ENCODE results near the gene POMGNT1. TPM values are rescaled to one million over a fixed set of nuclear protein-coding genes. Genes with fewer than 3 reads are reported as not detected.

The POMGNT1 gene
- total RNA-seq, 1 donor from 2014 or later, result 54.8 TPM

GRCh38 chr1:46159516-46159915 is 38.7 kb downstream of the POMGNT1 start:
- H3K27me3 ChIP-seq (ENCODE audit: control insufficient read depth, insufficient read depth, low read length), result no peaks in the 10 kb centered on the region
- FAIRE-seq (no peak), DNase-seq (ENCODE audit: low read depth) (no peak)
- no peak overlapping the region for H3K4me3 ChIP-seq (ENCODE audit: low read depth, low read length)
- TF ChIP-seq CTCF (IDR thresholded peaks at IDR 0.05; ENCODE audit: insufficient read depth, low read length, severe bottlenecking), result no peak
- H3K36me3 ChIP-seq (ENCODE audit: control insufficient read depth, insufficient read depth, low read length), result no peaks in the 10 kb centered on the region

GRCh38 chr1:46158312-46159281 is 39.6 kb downstream of the POMGNT1 start:
- no peak overlapping the region for H3K4me3 ChIP-seq (ENCODE audit: low read depth, low read length)
- no peak for FAIRE-seq
- H3K36me3 ChIP-seq (ENCODE audit: control insufficient read depth, insufficient read depth, low read length), result no peaks in the 10 kb centered on the region
- no peak for DNase-seq (ENCODE audit: low read depth)
- TF ChIP-seq CTCF (IDR thresholded peaks at IDR 0.05; ENCODE audit: insufficient read depth, low read length, severe bottlenecking), result no peak
- H3K27me3 ChIP-seq (ENCODE audit: control insufficient read depth, insufficient read depth, low read length), result no peaks in the 10 kb centered on the region

GRCh38 chr1:46157916-46158311 is 40.3 kb downstream of the POMGNT1 start:
- FAIRE-seq, result peak; percentile 28
- H3K4me3 ChIP-seq (ENCODE audit: low read depth, low read length), result no peak overlapping the region
- no peaks in the 10 kb centered on the region for H3K36me3 ChIP-seq (ENCODE audit: control insufficient read depth, insufficient read depth, low read length)
- no peak for TF ChIP-seq CTCF (IDR thresholded peaks at IDR 0.05; ENCODE audit: insufficient read depth, low read length, severe bottlenecking)
- H3K27me3 ChIP-seq (ENCODE audit: control insufficient read depth, insufficient read depth, low read length), result no peaks in the 10 kb centered on the region
- no peak for DNase-seq (ENCODE audit: low read depth)

GRCh38 chr1:46153732-46154131 is 44.5 kb downstream of the POMGNT1 start:
- H3K36me3 ChIP-seq (ENCODE audit: control insufficient read depth, insufficient read depth, low read length), result no peaks in the 10 kb centered on the region
- no peak overlapping the region for H3K4me3 ChIP-seq (ENCODE audit: low read depth, low read length)
- no peak for TF ChIP-seq CTCF (IDR thresholded peaks at IDR 0.05; ENCODE audit: insufficient read depth, low read length, severe bottlenecking)
- no peak for DNase-seq (ENCODE audit: low read depth)
- no peaks in the 10 kb centered on the region for H3K27me3 ChIP-seq (ENCODE audit: control insufficient read depth, insufficient read depth, low read length)
- FAIRE-seq, result no peak

GRCh38 chr1:46153228-46153627 is 45.0 kb downstream of the POMGNT1 start:
- DNase-seq (ENCODE audit: low read depth), result no peak
- no peak overlapping the region for H3K4me3 ChIP-seq (ENCODE audit: low read depth, low read length)
- H3K36me3 ChIP-seq (ENCODE audit: control insufficient read depth, insufficient read depth, low read length), result no peaks in the 10 kb centered on the region
- no peak for FAIRE-seq
- H3K27me3 ChIP-seq (ENCODE audit: control insufficient read depth, insufficient read depth, low read length), result no peaks in the 10 kb centered on the region
- no peak for TF ChIP-seq CTCF (IDR thresholded peaks at IDR 0.05; ENCODE audit: insufficient read depth, low read length, severe bottlenecking)

All from bronchial epithelial cell (primary cell).